WTC11 (cell line): ENCODE results near the gene NFIX. TPM values are rescaled to one million over a fixed set of nuclear protein-coding genes. Genes with fewer than 3 reads are reported as not detected.

ENCODE experiments used
- AR ChIP-seq: fragments of 250-450 bp; sonication (Bioruptor Pico); IDR thresholded peaks from 2 replicates; pipeline ENCODE4 v1.9.0; 2021; ENCODE audit warnings: mild to moderate bottlenecking
- ARID4B ChIP-seq: sonication (generic); formaldehyde crosslinking; IDR thresholded peaks from 2 replicates; pipeline ENCODE4 v1.8.0; 2023; ENCODE audit warnings: missing genetic modification reagents, mild to moderate bottlenecking, borderline replicate concordance
- E2F1 ChIP-seq: sonication (generic); formaldehyde crosslinking; IDR thresholded peaks from 2 replicates; pipeline ENCODE4 v1.8.0; 2022; ENCODE audit warnings: mild to moderate bottlenecking, missing genetic modification reagents
- FOXP1 ChIP-seq: sonication (generic); formaldehyde crosslinking; IDR thresholded peaks from 2 replicates; pipeline ENCODE4 v1.8.0; 2022; ENCODE audit warnings: missing genetic modification reagents, mild to moderate bottlenecking, moderate library complexity, borderline replicate concordance
- FOXP4 ChIP-seq: sonication (generic); formaldehyde crosslinking; IDR thresholded peaks from 2 replicates; pipeline ENCODE4 v1.8.0; 2022; ENCODE audit warnings: mild to moderate bottlenecking, missing genetic modification reagents
- GRHL2 ChIP-seq: fragments of 250-450 bp; sonication (Bioruptor Pico); IDR thresholded peaks from 2 replicates; pipeline ENCODE4 v1.8.0; 2022; ENCODE audit warnings: mild to moderate bottlenecking, moderate library complexity; ENCODE audit not compliant: insufficient replicate concordance, severe bottlenecking
- HMGA2 ChIP-seq: fragments of 250-450 bp; sonication (Bioruptor Pico); IDR thresholded peaks from 2 replicates; pipeline ENCODE4 v1.4.0; 2021; ENCODE audit warnings: mild to moderate bottlenecking, moderate library complexity
- IRF1 ChIP-seq: sonication (generic); formaldehyde crosslinking; IDR thresholded peaks from 2 replicates; pipeline ENCODE4 v1.8.0; 2023; ENCODE audit warnings: missing genetic modification reagents
- MXD4 ChIP-seq: fragments of 250-450 bp; sonication (Bioruptor Pico); IDR thresholded peaks from 2 replicates; pipeline ENCODE4 v1.8.0; 2021; ENCODE audit warnings: mild to moderate bottlenecking, moderate library complexity, borderline replicate concordance
- MYBL2 ChIP-seq: sonication (generic); formaldehyde crosslinking; IDR thresholded peaks from 2 replicates; pipeline ENCODE4 v1.8.1; 2023; ENCODE audit warnings: mild to moderate bottlenecking, moderate library complexity, missing genetic modification reagents
- RELA ChIP-seq: sonication (generic); formaldehyde crosslinking; IDR thresholded peaks from 2 replicates; pipeline ENCODE4 v1.8.1; 2022; ENCODE audit warnings: missing genetic modification reagents, mild to moderate bottlenecking, borderline replicate concordance
- USF1 ChIP-seq: sonication (generic); formaldehyde crosslinking; IDR thresholded peaks from 2 replicates; pipeline ENCODE4 v1.8.0; 2022; ENCODE audit warnings: mild to moderate bottlenecking, missing genetic modification reagents
- ZNF281 ChIP-seq: sonication (generic); formaldehyde crosslinking; IDR thresholded peaks from 2 replicates; pipeline ENCODE4 v1.8.0; 2023; ENCODE audit warnings: mild to moderate bottlenecking, missing genetic modification reagents
- ZNF512 ChIP-seq: sonication (generic); formaldehyde crosslinking; IDR thresholded peaks from 2 replicates; pipeline ENCODE4 v1.8.1; 2022; ENCODE audit warnings: missing genetic modification reagents, borderline replicate concordance
- ZNF532 ChIP-seq: fragments of 250-450 bp; sonication (Bioruptor Pico); IDR thresholded peaks from 2 replicates; pipeline ENCODE4 v1.9.0; 2021; ENCODE audit warnings: mild to moderate bottlenecking, borderline replicate concordance
- total RNA-seq: library from RNA; stranded (reverse); gene quantifications from 3 replicates; pipeline ENCODE4 v1.2.3, GENCODE V29; 2021

NFIX gene
- total RNA-seq, 1 experiment from 2014 or later = 1.4 TPM

- peak; percentile 37; the same call in 1 of the 2 replicates for TF ChIP-seq ARID4B (CRISPR knock-in tag)
- no peak for TF ChIP-seq FOXP1 (CRISPR knock-in tag)
- no peak for TF ChIP-seq ZNF532 (CRISPR knock-in tag)
- no peak for TF ChIP-seq E2F1 (CRISPR knock-in tag)
- 0 out of 2 replicates have a peak, but pooled peaks have one; percentile 63 for TF ChIP-seq ZNF281 (CRISPR knock-in tag)
- no peak for TF ChIP-seq RELA (CRISPR knock-in tag)
- TF ChIP-seq FOXP4 (CRISPR knock-in tag) = peak; percentile 60; the same call in 1 of the 2 replicates
- TF ChIP-seq USF1 (CRISPR knock-in tag) = no peak
- no peak for TF ChIP-seq IRF1 (CRISPR knock-in tag)
- no peak for TF ChIP-seq ZNF512 (CRISPR knock-in tag)
- no peak for TF ChIP-seq GRHL2 (CRISPR knock-in tag)
- TF ChIP-seq MYBL2 (CRISPR knock-in tag) = no peak
- TF ChIP-seq AR = no peak
- no peak for TF ChIP-seq HMGA2 (CRISPR knock-in tag)
- TF ChIP-seq MXD4 = no peak
These were observed 100.1 kb downstream of the NFIX start (continued) for GRCh38 chr19:13095393-13095784.
